Tibial artery (tissue), 4 donors: Measurements from ENCODE around the gene C1D.
"Not testable (repeated sequence)": the region's sequence is repeated elsewhere in the genome, so short reads cannot be mapped to it uniquely, and the experiment has no call there.

ENCODE experiments used
- DNase-seq, 2 donors: peaks; one replicate each; pipeline ENCODE4 v3.0.0-alpha.2; 2019
- H3K27ac ChIP-seq, 2 donors: fragments of 200-600 bp; sonication (generic) in 1 of 2; 1 replicate in 1 of 2; 2 replicates in 1 of 2; pipeline ENCODE4 v1.5.1; 2018 to 2019; ENCODE audit warnings: mild to moderate bottlenecking in 1 of 2
- H3K27me3 ChIP-seq, 2 donors: fragments of 200-600 bp; sonication (generic) in 1 of 2; one replicate each; pipeline versions ENCODE4 v1.5.1 to v1.6.0; 2016 to 2019
- H3K36me3 ChIP-seq, 3 donors: fragments of 200-600 bp; sonication (generic) in 2 of 3; one replicate each; pipeline ENCODE4 v1.5.1; 2016 to 2019; ENCODE audit warnings: mild to moderate bottlenecking in 2 of 3
- H3K4me1 ChIP-seq, 4 donors: fragments of 200-600 bp; sonication (generic) in 2 of 4; 1 replicate in 3 of 4; 2 replicates in 1 of 4; pipeline ENCODE4 v1.5.1; 2016 to 2019
- H3K4me3 ChIP-seq, 2 donors: fragments of 200-600 bp; sonication (generic) in 1 of 2; 1 replicate in 1 of 2; 2 replicates in 1 of 2; pipeline ENCODE4 v1.5.1; 2018 to 2019; ENCODE audit warnings: mild to moderate bottlenecking in 2 of 2
- H3K9me3 ChIP-seq, 3 donors: fragments of 200-600 bp; sonication (generic) in 1 of 3; one replicate each; pipeline ENCODE4 v1.5.1; 2016 to 2019
- CTCF ChIP-seq, 2 experiments: fragments of 200-600 bp in 1 of 2; fragments of 450-650 bp in 1 of 2; IDR thresholded peaks; one replicate each; pipeline ENCODE4 v1.5.1; 2017 to 2019; ENCODE audit warnings: antibody characterized with exemption in 2 of 2, mild to moderate bottlenecking in 1 of 2, moderate library complexity in 1 of 2
- intact Hi-C: fragments of 100-400 bp; cut with DNase I; formaldehyde crosslinking; loops from one replicate; pipeline ENCODE4 v1.15.0; 2023; ENCODE audit warnings: low total_unique reads

The C1D gene

GRCh38 chr2:67997903-67998302 is 64.9 kb downstream of the C1D start:
- no peaks in the 10 kb centered on the region for H3K27me3 ChIP-seq
- no peak overlapping the region for H3K27ac ChIP-seq
- no peak for DNase-seq
- H3K36me3 ChIP-seq = no peaks in the 10 kb centered on the region
- no peaks in the 10 kb centered on the region for H3K9me3 ChIP-seq
- intact Hi-C loops = no loop called here
- no peaks in the 10 kb centered on the region for H3K4me1 ChIP-seq
- no peak overlapping the region for H3K4me3 ChIP-seq
- TF ChIP-seq CTCF (IDR thresholded peaks at IDR 0.05) = no peak

GRCh38 chr2:67997528-67997900 is 65.3 kb downstream of the C1D start:
- no peak for TF ChIP-seq CTCF (IDR thresholded peaks at IDR 0.05)
- intact Hi-C loops = no loop called here
- no peak overlapping the region for H3K4me3 ChIP-seq
- H3K27ac ChIP-seq = no peak overlapping the region
- H3K36me3 ChIP-seq = no peaks in the 10 kb centered on the region
- H3K4me1 ChIP-seq = no peaks in the 10 kb centered on the region
- DNase-seq = no peak
- H3K27me3 ChIP-seq = no peaks in the 10 kb centered on the region
- H3K9me3 ChIP-seq = no peaks in the 10 kb centered on the region

- intact Hi-C loops = no loop called here
- Histone ChIP-seq H3K4me1 (no peaks in the 10 kb centered on the region), H3K36me3 (no peaks in the 10 kb centered on the region), H3K4me3 (no peak overlapping the region), H3K27me3 (no peaks in the 10 kb centered on the region), H3K9me3 (no peaks in the 10 kb centered on the region), H3K27ac (no peak overlapping the region)
- no peak for TF ChIP-seq CTCF (IDR thresholded peaks at IDR 0.05)
- no peak for DNase-seq
These were observed 65.9 kb downstream of the C1D start for GRCh38 chr2:67996772-67997527.

- no peak for TF ChIP-seq CTCF (IDR thresholded peaks at IDR 0.05)
- H3K27me3 ChIP-seq = no peaks in the 10 kb centered on the region
- intact Hi-C loops = no loop called here
- no peaks in the 10 kb centered on the region for H3K36me3 ChIP-seq
- DNase-seq = no peak
- H3K27ac ChIP-seq = no peak overlapping the region
- H3K4me1 ChIP-seq = no peaks in the 10 kb centered on the region
- no peaks in the 10 kb centered on the region for H3K9me3 ChIP-seq
- no peak overlapping the region for H3K4me3 ChIP-seq
These were observed 68.1 kb downstream of the C1D start for GRCh38 chr2:67994716-67995115.

GRCh38 chr2:67994069-67994468 is 68.7 kb downstream of the C1D start:
- H3K36me3 ChIP-seq, H3K4me3 ChIP-seq, H3K27me3 ChIP-seq, DNase-seq, intact Hi-C loops, H3K27ac ChIP-seq, H3K4me1 ChIP-seq, H3K9me3 ChIP-seq: not testable (repeated sequence)

GRCh38 chr2:67993329-67993728 is 69.5 kb downstream of the C1D start:
- DNase-seq = no peak
- H3K9me3 ChIP-seq = no peaks in the 10 kb centered on the region
- no peaks in the 10 kb centered on the region for H3K27me3 ChIP-seq
- no peak overlapping the region for H3K4me3 ChIP-seq
- TF ChIP-seq CTCF (IDR thresholded peaks at IDR 0.05) = no peak
- intact Hi-C loops = no loop called here
- no peaks in the 10 kb centered on the region for H3K36me3 ChIP-seq
- H3K4me1 ChIP-seq = no peaks in the 10 kb centered on the region
- H3K27ac ChIP-seq = no peak overlapping the region
